Neural cell (in vitro differentiated cells): Measurements from ENCODE around the gene SLC1A2. TPM values are rescaled to one million over a fixed set of nuclear protein-coding genes. Genes with fewer than 3 reads are reported as not detected.
"Not testable (repeated sequence)": the region's sequence is repeated elsewhere in the genome, so short reads cannot be mapped to it uniquely, and the experiment has no call there.

Experiments used
- H2AFZ ChIP-seq: fragments of 200-600, 300-800 bp; sonication (generic), shearing (Covaris generic); 2 replicates; pipeline ENCODE4 v1.6.0; 2014; ENCODE audit warnings: low read depth, mild to moderate bottlenecking, antibody characterized with exemption, low read length, moderate library complexity
- H3F3A ChIP-seq: fragments of 200-600 bp; shearing (Covaris generic); 2 replicates; pipeline ENCODE4 v1.6.1; 2016; ENCODE audit warnings: mild to moderate bottlenecking, moderate library complexity, mixed read lengths, antibody characterized with exemption, low read length; ENCODE audit not compliant: insufficient read depth, poor library complexity, severe bottlenecking
- H3K27ac ChIP-seq: fragments of 200-600, 300-800 bp; sonication (generic), shearing (Covaris generic); 2 replicates; pipeline ENCODE4 v1.5.1; 2014; ENCODE audit warnings: mild to moderate bottlenecking, low read length, moderate library complexity
- H3K27me3 ChIP-seq: fragments of 300-800, 200-600 bp; sonication (generic), shearing (Covaris generic); 2 replicates; pipeline ENCODE4 v1.6.0; 2014; ENCODE audit warnings: mild to moderate bottlenecking, low read depth, low read length, moderate library complexity; ENCODE audit not compliant: insufficient read depth
- H3K36me3 ChIP-seq: fragments of 300-800, 200-600 bp; sonication (generic), shearing (Covaris generic); 2 replicates; pipeline ENCODE4 v1.5.1; 2014; ENCODE audit warnings: mild to moderate bottlenecking, antibody characterized with exemption, low read length, moderate library complexity; ENCODE audit not compliant: insufficient read depth
- H3K4me2 ChIP-seq: fragments of 300-800, 200-600 bp; sonication (generic), shearing (Covaris generic); 2 replicates; pipeline ENCODE4 v1.6.0; 2014; ENCODE audit warnings: mild to moderate bottlenecking, low read length
- H3K4me3 ChIP-seq: fragments of 300-800, 200-600 bp; sonication (generic), shearing (Covaris generic); 2 replicates; pipeline ENCODE4 v1.5.1; 2014; ENCODE audit warnings: mild to moderate bottlenecking, low read length, moderate library complexity
- H3K79me2 ChIP-seq: fragments of 200-600 bp; shearing (Covaris generic); replicated peaks from 2 replicates; pipeline ENCODE4 v1.6.0; 2014; ENCODE audit warnings: mild to moderate bottlenecking, low read length, moderate library complexity; ENCODE audit not compliant: insufficient read depth
- H3K9ac ChIP-seq: fragments of 300-800, 200-600 bp; sonication (generic), shearing (Covaris generic); 2 replicates; pipeline ENCODE4 v1.6.1; 2016; ENCODE audit warnings: mild to moderate bottlenecking, low read length, mixed read lengths
- H3K9me2 ChIP-seq: fragments of 200-600 bp; shearing (Covaris generic); 2 replicates; pipeline ENCODE4 v1.6.1; 2016; ENCODE audit warnings: mild to moderate bottlenecking, low read length, mixed read lengths; ENCODE audit not compliant: insufficient read depth
- H3K9me3 ChIP-seq: fragments of 200-600, 300-800 bp; sonication (generic), shearing (Covaris generic); 2 replicates; pipeline ENCODE4 v1.6.1; 2016; ENCODE audit warnings: mild to moderate bottlenecking, mixed run types, low read length, moderate library complexity, mixed read lengths
- H4K20me1 ChIP-seq: fragments of 200-600 bp; shearing (Covaris generic); 2 replicates; pipeline ENCODE4 v1.6.1; 2016; ENCODE audit warnings: mild to moderate bottlenecking, mixed run types; ENCODE audit not compliant: insufficient read depth
- EP300 ChIP-seq: fragments of 450-650 bp; conservative IDR thresholded peaks from 2 replicates; pipeline ENCODE4 v1.6.1; 2014; ENCODE audit warnings: antibody characterized with exemption, mild to moderate bottlenecking, moderate library complexity; ENCODE audit not compliant: poor library complexity, severe bottlenecking
- EZH2 ChIP-seq: fragments of 200-600, 300-800 bp; shearing (Covaris generic), sonication (generic); IDR thresholded peaks from 2 replicates; pipeline ENCODE4 v1.6.1; 2014; ENCODE audit warnings: antibody characterized with exemption, low read length, borderline replicate concordance, mild to moderate bottlenecking; ENCODE audit not compliant: insufficient read depth, poor library complexity, severe bottlenecking
- MXI1 ChIP-seq: fragments of 450-650 bp; conservative IDR thresholded peaks from 2 replicates; pipeline ENCODE4 v1.6.1; 2014; ENCODE audit warnings: antibody characterized with exemption, mild to moderate bottlenecking; ENCODE audit not compliant: poor library complexity, severe bottlenecking
- POLR2AphosphoS5 ChIP-seq: IDR thresholded peaks from 2 replicates; pipeline ENCODE4 v1.6.1; 2012
- RAD21 ChIP-seq: fragments of 450-650 bp; conservative IDR thresholded peaks from 2 replicates; pipeline ENCODE4 v1.6.1; 2014; ENCODE audit warnings: antibody characterized with exemption, mild to moderate bottlenecking, moderate library complexity
- SMC3 ChIP-seq: fragments of 450-650 bp; conservative IDR thresholded peaks from 2 replicates; pipeline ENCODE4 v1.6.1; 2014; ENCODE audit warnings: antibody characterized with exemption, mild to moderate bottlenecking, moderate library complexity; ENCODE audit not compliant: poor library complexity
- TAF1 ChIP-seq: IDR thresholded peaks from 2 replicates; pipeline ENCODE4 v1.6.1; 2012; ENCODE audit warnings: low read depth
- polyA plus RNA-seq: library from polyadenylated mRNA; depleted of rRNA; stranded (reverse); fragments of >200 nt; gene quantifications from 2 replicates; pipeline ENCODE4 v1.2.3, GENCODE V29; 2014
- TF ChIP-seq, protein P1 (sequence below): IDR thresholded peaks from 2 replicates; pipeline ENCODE4 v1.6.1; 2012; ENCODE audit warnings: borderline replicate concordance
- TF ChIP-seq, protein P2 (sequence below): fragments of 450-650 bp; IDR thresholded peaks from 2 replicates; pipeline ENCODE4 v1.5.1; 2014; ENCODE audit warnings: antibody characterized with exemption, mild to moderate bottlenecking, moderate library complexity; ENCODE audit not compliant: poor library complexity, severe bottlenecking

The SLC1A2 gene
- polyA plus RNA-seq, 1 donor from 2014 or later = 134 TPM

DNA sequence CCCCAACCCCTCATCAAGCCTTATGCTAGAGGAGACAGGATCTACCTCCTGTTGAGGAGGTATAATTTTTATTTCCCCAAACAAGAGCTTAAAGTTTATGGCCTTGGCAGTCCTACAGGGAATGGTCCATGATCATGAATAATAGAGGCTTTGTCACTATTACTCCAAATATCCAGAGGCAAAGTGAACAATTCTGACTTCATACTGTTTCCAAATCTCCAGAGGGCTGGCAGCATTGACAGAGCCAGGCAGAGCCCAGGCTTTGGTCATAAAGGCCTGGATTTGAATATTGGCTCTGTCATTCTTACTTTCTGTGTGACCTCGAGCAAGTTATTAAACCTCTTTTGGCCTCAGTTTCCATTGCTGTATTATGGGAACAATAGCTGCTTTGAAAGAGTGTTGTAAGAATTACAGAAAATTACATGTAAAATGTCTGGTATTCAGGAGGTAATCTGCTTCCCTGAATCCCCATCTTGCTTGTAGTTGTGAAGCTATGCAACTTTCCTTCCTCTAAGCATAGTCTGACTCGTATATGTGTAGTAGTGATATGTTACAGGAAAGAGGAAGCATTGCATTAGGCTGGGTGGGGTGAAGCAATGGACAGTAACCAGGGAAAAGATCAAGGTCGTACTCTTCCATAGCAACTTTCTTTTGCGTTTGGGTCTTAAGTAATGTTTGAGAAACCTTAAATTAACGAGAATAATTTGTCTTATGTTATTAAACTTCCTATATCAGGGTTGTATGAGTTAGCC is 191.6 kb downstream of the SLC1A2 start:
- H3K4me3 ChIP-seq = no peak overlapping the region
- no peaks in the 10 kb centered on the region for H3K79me2 ChIP-seq
- TF ChIP-seq POLR2AphosphoS5 = no peak
- no peak for TF ChIP-seq MXI1
- no peak for TF ChIP-seq SMC3
- TF ChIP-seq, protein P1, sequence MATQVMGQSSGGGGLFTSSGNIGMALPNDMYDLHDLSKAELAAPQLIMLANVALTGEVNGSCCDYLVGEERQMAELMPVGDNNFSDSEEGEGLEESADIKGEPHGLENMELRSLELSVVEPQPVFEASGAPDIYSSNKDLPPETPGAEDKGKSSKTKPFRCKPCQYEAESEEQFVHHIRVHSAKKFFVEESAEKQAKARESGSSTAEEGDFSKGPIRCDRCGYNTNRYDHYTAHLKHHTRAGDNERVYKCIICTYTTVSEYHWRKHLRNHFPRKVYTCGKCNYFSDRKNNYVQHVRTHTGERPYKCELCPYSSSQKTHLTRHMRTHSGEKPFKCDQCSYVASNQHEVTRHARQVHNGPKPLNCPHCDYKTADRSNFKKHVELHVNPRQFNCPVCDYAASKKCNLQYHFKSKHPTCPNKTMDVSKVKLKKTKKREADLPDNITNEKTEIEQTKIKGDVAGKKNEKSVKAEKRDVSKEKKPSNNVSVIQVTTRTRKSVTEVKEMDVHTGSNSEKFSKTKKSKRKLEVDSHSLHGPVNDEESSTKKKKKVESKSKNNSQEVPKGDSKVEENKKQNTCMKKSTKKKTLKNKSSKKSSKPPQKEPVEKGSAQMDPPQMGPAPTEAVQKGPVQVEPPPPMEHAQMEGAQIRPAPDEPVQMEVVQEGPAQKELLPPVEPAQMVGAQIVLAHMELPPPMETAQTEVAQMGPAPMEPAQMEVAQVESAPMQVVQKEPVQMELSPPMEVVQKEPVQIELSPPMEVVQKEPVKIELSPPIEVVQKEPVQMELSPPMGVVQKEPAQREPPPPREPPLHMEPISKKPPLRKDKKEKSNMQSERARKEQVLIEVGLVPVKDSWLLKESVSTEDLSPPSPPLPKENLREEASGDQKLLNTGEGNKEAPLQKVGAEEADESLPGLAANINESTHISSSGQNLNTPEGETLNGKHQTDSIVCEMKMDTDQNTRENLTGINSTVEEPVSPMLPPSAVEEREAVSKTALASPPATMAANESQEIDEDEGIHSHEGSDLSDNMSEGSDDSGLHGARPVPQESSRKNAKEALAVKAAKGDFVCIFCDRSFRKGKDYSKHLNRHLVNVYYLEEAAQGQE = no peak
- TF ChIP-seq, protein P2, sequence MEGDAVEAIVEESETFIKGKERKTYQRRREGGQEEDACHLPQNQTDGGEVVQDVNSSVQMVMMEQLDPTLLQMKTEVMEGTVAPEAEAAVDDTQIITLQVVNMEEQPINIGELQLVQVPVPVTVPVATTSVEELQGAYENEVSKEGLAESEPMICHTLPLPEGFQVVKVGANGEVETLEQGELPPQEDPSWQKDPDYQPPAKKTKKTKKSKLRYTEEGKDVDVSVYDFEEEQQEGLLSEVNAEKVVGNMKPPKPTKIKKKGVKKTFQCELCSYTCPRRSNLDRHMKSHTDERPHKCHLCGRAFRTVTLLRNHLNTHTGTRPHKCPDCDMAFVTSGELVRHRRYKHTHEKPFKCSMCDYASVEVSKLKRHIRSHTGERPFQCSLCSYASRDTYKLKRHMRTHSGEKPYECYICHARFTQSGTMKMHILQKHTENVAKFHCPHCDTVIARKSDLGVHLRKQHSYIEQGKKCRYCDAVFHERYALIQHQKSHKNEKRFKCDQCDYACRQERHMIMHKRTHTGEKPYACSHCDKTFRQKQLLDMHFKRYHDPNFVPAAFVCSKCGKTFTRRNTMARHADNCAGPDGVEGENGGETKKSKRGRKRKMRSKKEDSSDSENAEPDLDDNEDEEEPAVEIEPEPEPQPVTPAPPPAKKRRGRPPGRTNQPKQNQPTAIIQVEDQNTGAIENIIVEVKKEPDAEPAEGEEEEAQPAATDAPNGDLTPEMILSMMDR = no peak
- H2AFZ ChIP-seq = no peak overlapping the region
- no peaks in the 10 kb centered on the region for H3K9me3 ChIP-seq
- no peak overlapping the region for H3K4me2 ChIP-seq
- no peak overlapping the region for H3K9ac ChIP-seq
- H3F3A ChIP-seq = no peaks in the 10 kb centered on the region
- no peaks in the 10 kb centered on the region for H3K36me3 ChIP-seq
- no peaks in the 10 kb centered on the region for H3K27me3 ChIP-seq
- H3K27ac ChIP-seq = no peak overlapping the region
- no peaks in the 10 kb centered on the region for H4K20me1 ChIP-seq
- H3K9me2 ChIP-seq = no peaks in the 10 kb centered on the region

DNA sequence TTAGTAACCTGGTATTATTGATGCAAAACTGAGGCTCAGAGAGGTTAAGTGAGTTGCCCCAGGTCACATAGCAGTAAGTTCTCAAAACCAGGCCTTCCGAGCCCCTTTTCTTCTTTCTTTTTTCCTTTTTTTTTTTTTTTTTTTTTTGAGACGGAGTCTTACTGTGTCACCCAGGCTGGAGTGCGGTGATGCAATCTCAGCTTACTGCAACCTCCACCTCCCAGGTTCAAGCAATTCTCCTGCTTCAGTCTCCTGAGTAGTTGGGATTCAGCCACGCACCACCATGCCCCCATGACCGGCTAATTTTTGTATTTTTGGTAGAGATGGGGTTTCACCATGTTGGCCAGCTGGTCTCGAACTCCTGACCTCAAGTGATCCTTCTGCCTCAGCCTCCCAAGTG is 192.6 kb downstream of the SLC1A2 start:
- not testable (repeated sequence) for H3K36me3 ChIP-seq, H3K4me2 ChIP-seq, H3K27ac ChIP-seq, H3K9me3 ChIP-seq, H3K4me3 ChIP-seq, H3K79me2 ChIP-seq, H4K20me1 ChIP-seq, H3K9me2 ChIP-seq, H3F3A ChIP-seq, H3K9ac ChIP-seq, H2AFZ ChIP-seq, H3K27me3 ChIP-seq

DNA sequence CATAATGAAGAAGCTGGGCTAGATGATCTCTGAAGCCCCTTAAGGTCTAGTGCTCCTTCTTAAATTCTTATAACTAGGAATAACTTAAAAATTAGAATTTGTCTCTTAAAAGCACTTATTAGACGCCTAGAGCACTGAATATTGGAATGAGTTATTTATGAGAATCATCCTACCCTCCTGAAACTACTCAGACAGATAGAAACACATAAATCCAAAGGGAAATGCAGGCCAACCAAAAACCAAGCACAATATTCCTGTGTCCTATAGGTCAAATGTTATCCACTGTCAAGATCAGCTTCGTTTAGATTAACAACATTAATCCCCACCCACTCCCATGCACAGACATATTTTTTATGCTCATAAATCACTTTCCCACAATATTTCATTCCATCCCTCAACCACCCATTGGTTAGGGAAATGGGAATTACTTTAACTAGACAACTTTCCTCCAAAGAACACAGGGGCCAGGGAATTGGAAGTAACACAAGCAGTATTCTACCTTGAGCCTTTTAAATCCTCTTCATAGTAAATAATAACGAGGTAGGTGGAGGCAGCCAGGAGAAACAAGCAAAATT is 193.3 kb downstream of the SLC1A2 start:
- no peaks in the 10 kb centered on the region for H3K79me2 ChIP-seq
- H3K36me3 ChIP-seq = no peaks in the 10 kb centered on the region
- H4K20me1 ChIP-seq = no peaks in the 10 kb centered on the region
- H3K27ac ChIP-seq = no peak overlapping the region
- H3K27me3 ChIP-seq = no peaks in the 10 kb centered on the region
- no peak for TF ChIP-seq TAF1
- TF ChIP-seq MXI1 = no peak
- TF ChIP-seq, protein P2 = no peak
- no peak for TF ChIP-seq RAD21
- TF ChIP-seq POLR2AphosphoS5 = no peak
- TF ChIP-seq EP300 = no peak
- TF ChIP-seq, protein P1 = no peak
- no peak for TF ChIP-seq SMC3
- TF ChIP-seq EZH2 = no peak
- H3K4me2 ChIP-seq = no peak overlapping the region
- no peak overlapping the region for H3K9ac ChIP-seq
- H3K9me3 ChIP-seq = no peaks in the 10 kb centered on the region
- no peak overlapping the region for H2AFZ ChIP-seq
- no peaks in the 10 kb centered on the region for H3F3A ChIP-seq
- no peaks in the 10 kb centered on the region for H3K9me2 ChIP-seq
- H3K4me3 ChIP-seq = no peak overlapping the region
